Activated T-helper 1 cell treated with anti-CD3 and anti-CD28 coated beads, Interleukin-2, amount 50 U/mL, for 16 hours (primary cell): ENCODE measurements around the gene PPP3R1.
"Not testable (repeated sequence)": the region's sequence is repeated elsewhere in the genome, so short reads cannot be mapped to it uniquely, and the experiment has no call there.

Experiments
- DNase-seq, 2 donors: peaks; one replicate each; pipeline ENCODE4 v3.0.0-alpha.2; 2020; ENCODE audit warnings: low read depth in 1 of 2, low spot score in 1 of 2

Gene PPP3R1

DNA sequence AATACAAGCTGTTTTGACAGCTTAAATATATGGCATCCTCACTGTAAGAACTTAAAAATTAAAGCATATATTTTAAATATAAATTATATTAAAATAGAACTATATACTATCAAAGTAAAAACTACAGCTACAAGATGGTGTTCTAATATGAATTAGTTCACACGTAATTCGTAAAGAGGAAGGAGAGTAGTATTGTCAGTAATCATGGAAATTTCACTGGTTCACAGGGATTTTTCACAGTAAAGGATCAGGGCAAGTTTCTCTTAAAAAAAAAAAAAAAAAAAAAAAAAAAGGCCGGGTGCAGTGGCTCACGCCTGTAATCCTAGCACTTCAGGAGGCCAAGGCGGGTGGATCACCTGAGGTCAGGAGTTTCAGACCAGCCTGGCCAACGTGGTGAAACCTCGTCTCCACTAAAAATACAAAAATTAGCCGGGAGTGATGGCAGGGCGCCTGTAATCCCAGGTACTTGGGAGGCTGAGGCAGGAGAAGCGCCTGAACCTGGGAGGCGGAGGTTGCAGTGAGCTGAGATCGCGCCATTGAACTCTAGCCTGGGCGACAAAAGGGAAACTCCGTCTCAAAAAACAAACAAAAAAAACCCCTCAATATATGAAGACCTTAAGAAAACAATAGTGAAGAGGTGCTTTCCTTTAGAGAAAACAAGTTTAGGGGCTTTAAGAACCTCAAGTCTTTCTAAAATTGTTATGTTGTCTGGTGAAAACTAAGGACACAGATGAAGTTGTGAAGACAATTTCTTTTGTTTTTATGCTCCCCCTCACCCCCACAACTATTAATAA lies 62.1 kb downstream of the PPP3R1 start:
- DNase-seq = no peak

- DNase-seq = no peak
Measured at GRCh38 chr2:68188831-68189230, 63.5 kb downstream of the PPP3R1 start.

- DNase-seq = no peak
Measured at GRCh38 chr2:68187329-68187728, 65.0 kb downstream of the PPP3R1 start.

DNA sequence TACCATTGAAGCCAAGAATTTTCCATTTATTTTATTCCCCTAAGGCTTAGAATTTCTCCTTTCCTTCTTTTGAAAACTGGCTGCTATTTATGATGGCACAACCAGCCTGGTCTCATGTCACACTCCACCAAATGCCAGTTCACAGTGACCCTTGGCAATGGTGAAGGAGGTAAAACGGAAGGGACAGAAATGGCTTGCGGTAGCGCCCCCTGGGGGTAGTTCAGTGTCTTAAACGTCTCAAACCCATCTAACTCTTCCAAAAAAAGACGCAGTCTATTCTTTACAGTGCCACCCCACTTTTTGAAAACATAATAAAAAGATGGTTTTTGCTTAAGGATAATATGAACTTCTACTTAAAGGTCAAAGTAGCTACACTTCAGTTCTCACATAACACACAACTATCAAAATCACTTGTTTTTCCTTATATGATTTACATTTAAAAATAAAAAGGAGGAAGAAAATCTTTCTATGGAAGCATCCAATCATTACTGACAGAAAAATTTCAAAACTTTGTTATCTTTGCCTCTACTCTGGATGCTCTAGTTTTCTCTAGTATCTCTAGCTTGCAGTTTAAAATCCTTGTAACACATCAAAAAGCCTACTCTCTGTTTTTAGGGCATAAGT lies 66.7 kb downstream of the PPP3R1 start:
- peak; percentile 10 to 34 for DNase-seq

DNA sequence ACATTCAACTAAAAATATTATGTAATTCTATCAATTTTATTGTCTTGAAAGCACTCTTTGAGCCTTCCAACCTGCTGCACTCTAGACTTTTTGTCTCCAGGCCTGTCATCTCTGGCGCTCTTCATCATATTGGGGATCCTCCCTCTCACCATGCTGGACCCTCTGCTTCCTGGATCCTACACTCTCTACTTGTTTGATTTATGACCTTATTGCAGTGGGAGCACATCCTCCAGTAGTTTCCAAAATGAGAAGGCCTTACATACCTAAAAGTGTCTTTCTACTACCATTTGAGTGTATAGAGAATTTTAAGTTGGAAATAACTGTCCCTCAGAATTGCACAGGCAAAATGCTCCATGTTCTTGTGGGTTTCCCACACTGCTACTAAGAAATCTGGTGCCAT lies 69.4 kb downstream of the PPP3R1 start:
- DNase-seq = no peak

GRCh38 chr2:68178954-68179627 lies 73.2 kb downstream of the PPP3R1 start:
- DNase-seq = no peak

DNA sequence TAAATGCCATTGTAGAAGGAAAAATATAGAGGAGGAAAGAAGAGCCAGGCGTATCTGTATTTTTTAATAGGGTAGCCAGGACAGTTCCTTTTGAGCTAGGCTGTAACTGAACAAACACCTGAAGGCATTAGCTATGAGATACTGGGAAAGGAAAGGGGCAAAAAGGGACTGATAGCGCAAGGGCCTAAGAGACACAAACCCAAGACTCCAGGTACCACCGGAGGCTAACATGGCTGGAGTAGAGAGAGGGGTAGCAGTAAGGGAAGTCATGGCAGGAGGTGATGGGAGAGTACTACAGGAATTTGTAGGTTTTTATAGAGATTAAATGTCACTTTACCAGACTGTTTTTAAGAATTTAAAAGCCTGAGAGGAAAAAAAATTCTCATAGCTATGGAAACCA lies 73.9 kb downstream of the PPP3R1 start:
- DNase-seq = no peak

GRCh38 chr2:68177541-68177940 lies 74.8 kb downstream of the PPP3R1 start:
- no peak for DNase-seq

DNA sequence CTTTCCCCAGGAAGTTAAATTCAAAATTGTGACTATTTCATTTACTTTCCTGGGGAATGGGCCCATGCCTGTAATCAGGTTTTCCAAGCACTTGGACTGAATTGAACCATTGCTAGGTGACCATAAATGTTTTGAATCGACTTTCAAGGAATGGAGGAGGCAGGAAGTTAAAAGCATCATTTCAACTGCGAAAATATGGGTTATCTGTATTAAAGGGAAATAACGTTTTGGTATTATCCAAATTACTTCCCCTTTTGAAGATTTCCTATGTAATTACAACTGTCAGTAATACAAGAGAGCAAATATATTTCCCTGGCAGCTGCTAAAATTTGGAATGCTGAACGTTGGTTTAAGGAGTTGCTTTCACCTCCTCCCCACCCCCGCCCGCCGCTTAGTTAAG lies 75.7 kb downstream of the PPP3R1 start:
- no peak for DNase-seq

- DNase-seq = not testable (repeated sequence)
Measured at GRCh38 chr2:68175210-68175609, 77.1 kb downstream of the PPP3R1 start.

- DNase-seq = no peak
Measured at GRCh38 chr2:68172990-68173700, 79.2 kb downstream of the PPP3R1 start.

GRCh38 chr2:68172521-68172920 lies 79.8 kb downstream of the PPP3R1 start:
- no peak for DNase-seq

DNA sequence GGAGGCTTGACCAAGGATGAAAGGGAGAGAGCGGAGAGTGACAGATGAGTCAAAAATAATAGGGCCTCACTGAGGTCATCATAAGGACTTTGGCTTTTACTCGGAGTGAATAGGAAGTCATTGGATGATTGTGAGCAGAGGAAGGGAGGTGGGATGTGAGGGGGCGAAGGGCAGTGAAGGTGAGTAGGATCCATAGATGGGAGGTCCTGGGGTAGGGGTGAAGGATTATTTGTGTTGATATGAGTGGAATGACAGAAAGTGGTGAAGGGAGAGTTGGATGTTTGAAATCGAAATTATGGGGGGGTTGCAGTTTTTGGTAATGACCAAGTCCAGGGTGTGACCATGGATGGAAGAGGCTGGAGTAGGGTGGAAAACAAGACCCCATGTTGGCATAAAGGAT lies 80.6 kb downstream of the PPP3R1 start:
- no peak for DNase-seq

GRCh38 chr2:68171146-68171545 lies 81.2 kb downstream of the PPP3R1 start:
- DNase-seq = no peak

DNA sequence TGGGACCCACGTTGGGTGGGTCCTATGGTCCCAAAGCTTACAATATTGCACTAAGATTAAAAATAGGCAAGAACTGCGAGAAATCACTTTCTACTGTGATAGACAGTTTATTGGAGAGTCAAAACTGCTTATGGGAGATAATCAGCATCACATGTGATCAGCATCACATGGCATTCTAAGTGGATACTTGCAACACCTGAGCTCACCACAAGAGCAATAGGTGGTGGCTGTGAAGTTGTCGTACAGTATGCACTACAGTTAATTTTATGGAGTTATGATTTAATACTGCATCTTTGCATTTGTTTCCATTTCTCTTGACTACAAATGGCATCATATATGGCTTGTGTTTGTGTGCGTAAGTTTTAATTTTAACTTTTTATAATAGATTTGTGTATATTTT lies 83.0 kb downstream of the PPP3R1 start:
- DNase-seq = no peak

GRCh38 chr2:68167186-68167585 lies 85.1 kb downstream of the PPP3R1 start:
- no peak for DNase-seq

DNA sequence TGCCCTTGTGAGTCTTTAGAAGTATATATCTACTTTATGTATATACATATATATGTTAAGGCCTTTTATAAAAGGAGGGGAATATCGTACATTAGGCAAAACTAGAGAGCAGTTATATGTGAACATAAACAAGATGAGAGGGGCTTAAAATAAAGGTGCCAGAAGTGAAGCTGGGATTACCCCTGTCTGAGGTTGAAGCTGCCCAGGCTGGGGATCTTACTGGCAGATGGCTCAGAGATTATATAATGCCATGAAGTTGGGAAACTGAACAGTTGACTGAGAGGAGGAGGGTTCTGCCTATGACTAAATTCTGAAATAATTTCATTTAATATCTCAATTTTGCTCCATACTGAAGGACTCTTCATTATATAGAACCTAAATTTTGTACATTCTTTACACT lies 88.7 kb downstream of the PPP3R1 start:
- no peak for DNase-seq

- DNase-seq = no peak
Measured at GRCh38 chr2:68158134-68158447, 94.2 kb downstream of the PPP3R1 start.

DNA sequence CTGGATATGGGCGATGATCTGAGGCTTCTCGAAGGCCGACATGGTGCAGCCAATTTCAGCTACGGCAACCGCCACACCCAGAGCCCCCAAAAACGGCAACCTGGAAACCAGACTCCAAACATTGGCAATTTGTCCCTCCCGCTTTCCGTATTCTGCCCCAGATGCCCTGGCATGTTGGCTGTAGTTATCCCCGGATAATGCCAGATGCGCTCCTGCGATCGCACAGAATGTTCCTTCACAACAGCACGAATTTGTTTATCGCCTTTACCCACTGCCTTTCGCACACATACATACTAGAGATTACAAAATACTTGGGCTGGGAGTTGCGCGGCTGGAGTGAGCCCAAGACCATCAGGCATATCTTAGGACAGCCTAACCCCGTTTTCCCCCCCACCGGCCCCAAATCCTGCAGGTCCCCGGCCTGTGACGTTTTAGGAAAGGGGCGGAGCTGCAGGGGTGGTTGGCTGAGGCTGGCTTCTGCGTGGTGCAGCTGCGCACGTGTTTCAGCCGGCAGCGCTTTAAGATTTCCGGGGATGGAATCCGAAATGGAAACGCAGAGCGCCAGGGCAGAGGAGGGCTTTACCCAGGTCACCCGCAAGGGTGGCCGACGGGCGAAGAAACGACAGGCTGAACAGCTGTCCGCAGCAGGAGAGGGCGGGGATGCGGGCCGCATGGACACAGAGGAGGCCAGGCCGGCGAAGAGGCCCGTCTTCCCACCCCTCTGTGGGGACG lies 94.8 kb downstream of the PPP3R1 start, which contains the start of gene PNO1:
TSS of gene PNO1 (plus strand) at position 487 of the 732 bp plus-strand sequence. CDS start at position 534, 47 bp downstream.
- DNase-seq = peak; percentile 94 to 95

DNA sequence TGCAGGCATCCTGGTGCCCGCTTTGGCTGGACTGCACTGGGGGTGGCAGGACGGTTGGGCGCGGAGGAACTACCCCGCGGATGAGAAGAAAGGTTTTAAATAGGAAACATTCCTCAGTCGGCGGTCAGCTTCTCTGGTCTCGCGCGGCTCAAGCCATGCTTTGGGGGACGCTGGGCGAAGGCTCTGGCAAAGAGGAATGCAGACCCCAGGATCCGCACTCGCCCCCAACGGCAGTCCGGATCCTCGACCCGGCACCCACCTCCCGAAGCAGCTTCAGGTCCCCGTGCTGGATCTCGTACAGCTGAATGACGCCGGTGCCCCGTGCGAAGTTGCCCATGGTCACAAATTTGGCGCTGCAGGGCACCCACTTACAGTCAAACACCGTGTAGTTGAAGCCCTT lies 95.3 kb downstream of the PPP3R1 start:
- no peak for DNase-seq

- DNase-seq = no peak
Measured at GRCh38 chr2:68156419-68156818, 95.9 kb downstream of the PPP3R1 start.
